H1 (cell line): Measurements from ENCODE around the gene AMPD3. TPM values are rescaled to one million over a fixed set of nuclear protein-coding genes. Genes with fewer than 3 reads are reported as not detected.

Experiments used
- CTCF ChIA-PET: fragments of 300-600 bp; sonication (Branson Sonifier 250); formaldehyde crosslinking; loops from one replicate; lab custom pipeline; 2021; ENCODE audit not compliant: partially characterized antibody; lab: Charles Lee
- POLR2A ChIA-PET: fragments of 300-600 bp; sonication (Branson Sonifier 250); formaldehyde crosslinking; loops from one replicate; lab custom pipeline; 2021; ENCODE audit warnings: inconsistent platforms; ENCODE audit not compliant: partially characterized antibody; lab: Charles Lee
- DNase-seq, 2 experiments: peaks; one replicate each; pipeline versions ENCODE4 v3.0.0 to v3.0.0-alpha.2; 2010 to 2022; ENCODE audit warnings: low spot score in 2 of 2, low read depth in 1 of 2, mixed read lengths in 1 of 2
- FAIRE-seq: peaks from 2 replicates; lab custom pipeline; 2011; peaks lifted over from hg19 to GRCh38; lab: Jason Lieb, UNC
- H2AFZ ChIP-seq: 2 replicates; pipeline ENCODE4 v1.8.1; 2012; ENCODE audit warnings: low read length, inconsistent platforms
- H2AK5ac ChIP-seq: 2 replicates; pipeline ENCODE4 v1.6.1; 2013; ENCODE audit warnings: low read depth, low read length
- H2BK120ac ChIP-seq: replicated peaks from 2 replicates; pipeline ENCODE3; 2013; ENCODE audit warnings: low read depth, low read length, inconsistent platforms
- H2BK12ac ChIP-seq: 2 replicates; pipeline ENCODE4 v1.6.1; 2013; ENCODE audit warnings: low read depth, low read length
- H2BK15ac ChIP-seq: 2 replicates; pipeline ENCODE4 v1.6.1; 2013; ENCODE audit warnings: low read length
- H2BK20ac ChIP-seq: 2 replicates; pipeline ENCODE4 v1.6.1; 2013; ENCODE audit warnings: low read length
- H2BK5ac ChIP-seq: 2 replicates; pipeline ENCODE4 v1.6.1; 2013; ENCODE audit warnings: low read depth, low read length
- H3K14ac ChIP-seq: 2 replicates; pipeline ENCODE4 v1.6.1; 2013; ENCODE audit warnings: inconsistent platforms; ENCODE audit not compliant: insufficient read length
- H3K18ac ChIP-seq: 2 replicates; pipeline ENCODE4 v1.6.1; 2013; ENCODE audit warnings: low read length; ENCODE audit errors: extremely low read depth
- H3K23ac ChIP-seq: 2 replicates; pipeline ENCODE4 v1.6.1; 2013; ENCODE audit warnings: inconsistent platforms; ENCODE audit not compliant: insufficient read length
- H3K23me2 ChIP-seq: 2 replicates; pipeline ENCODE4 v1.6.1; 2013; ENCODE audit warnings: low read depth, low read length
- H3K27ac ChIP-seq: 2 replicates; pipeline ENCODE4 v1.6.1; 2011; ENCODE audit warnings: low read depth, low read length, inconsistent platforms
- H3K27me3 ChIP-seq, 4 experiments: replicated peaks in 1 of 4; 1 replicate in 1 of 4; 2 replicates in 3 of 4; pipeline versions ENCODE4 v1.6.1 to v1.8.1; 2011 to 2013; ENCODE audit warnings: low read length in 3 of 4, mild to moderate bottlenecking in 3 of 4, inconsistent platforms in 2 of 4, mixed read lengths in 2 of 4, moderate library complexity in 1 of 4; ENCODE audit not compliant: control insufficient read depth in 3 of 4, insufficient read depth in 3 of 4; ENCODE audit errors: extremely low read depth in 1 of 4
- H3K36me3 ChIP-seq, 4 experiments: 2 replicates each; pipeline versions ENCODE4 v1.6.1 to v1.8.1; 2011 to 2013; ENCODE audit warnings: mild to moderate bottlenecking in 4 of 4, low read length in 3 of 4, moderate library complexity in 2 of 4, control low read depth in 1 of 4, inconsistent platforms in 1 of 4; ENCODE audit not compliant: insufficient read depth in 4 of 4, control insufficient read depth in 2 of 4
- H3K4ac ChIP-seq: replicated peaks from 2 replicates; pipeline ENCODE3; 2013; ENCODE audit warnings: low read length, low read depth, mixed read lengths, inconsistent platforms; ENCODE audit not compliant: insufficient read length
- H3K4me1 ChIP-seq, 4 experiments: replicated peaks in 1 of 4; 1 replicate in 1 of 4; 2 replicates in 3 of 4; pipeline versions ENCODE4 v1.6.1 to v1.8.1; 2011 to 2013; ENCODE audit warnings: low read length in 3 of 4, inconsistent platforms in 2 of 4, mixed read lengths in 1 of 4; ENCODE audit not compliant: insufficient read depth in 4 of 4, control insufficient read depth in 3 of 4
- H3K4me2 ChIP-seq, 2 experiments: 2 replicates each; pipeline versions ENCODE4 v1.6.1 to v1.8.1; 2011 to 2013; ENCODE audit warnings: low read depth in 2 of 2, low read length in 2 of 2, control low read depth in 1 of 2, inconsistent platforms in 1 of 2, mild to moderate bottlenecking in 1 of 2; ENCODE audit not compliant: insufficient read depth in 1 of 2
- H3K4me3 ChIP-seq, 4 experiments: fragments of 200-600, 300-600 bp in 1 of 4; sonication (generic), shearing (Covaris generic), sonication (Bioruptor Twin) in 1 of 4; 2 replicates each; pipeline versions ENCODE4 v1.5.1 to v1.8.1; 2011 to 2016; ENCODE audit warnings: low read length in 4 of 4, low read depth in 3 of 4, control low read depth in 2 of 4, inconsistent platforms in 2 of 4, mild to moderate bottlenecking in 2 of 4, mixed read lengths in 1 of 4, moderate library complexity in 1 of 4; ENCODE audit not compliant: insufficient read depth in 2 of 4; ENCODE audit errors: extremely low read depth in 1 of 4
- H3K56ac ChIP-seq: replicated peaks from 2 replicates; pipeline ENCODE3; 2013; ENCODE audit warnings: low read depth, mild to moderate bottlenecking, mixed read lengths, low read length, inconsistent platforms; ENCODE audit not compliant: insufficient read length
- H3K79me1 ChIP-seq: 2 replicates; pipeline ENCODE4 v1.6.1; 2013; ENCODE audit warnings: low read depth, low read length, control low read depth
- H3K79me2 ChIP-seq, 2 experiments: 2 replicates each; pipeline versions ENCODE4 v1.6.1 to v1.8.1; 2012 to 2013; ENCODE audit warnings: low read length in 2 of 2, mild to moderate bottlenecking in 2 of 2, inconsistent platforms in 1 of 2; ENCODE audit not compliant: insufficient read depth in 2 of 2, control insufficient read depth in 1 of 2
- H3K9ac ChIP-seq, 4 experiments: replicated peaks in 1 of 4; 1 replicate in 1 of 4; 2 replicates in 3 of 4; pipeline versions ENCODE4 v1.6.1 to v1.8.1; 2011 to 2013; ENCODE audit warnings: low read depth in 3 of 4, low read length in 3 of 4, control low read depth in 2 of 4, mild to moderate bottlenecking in 2 of 4, moderate library complexity in 2 of 4, inconsistent platforms in 1 of 4; ENCODE audit errors: extremely low read depth in 1 of 4
- H3K9me3 ChIP-seq, 2 experiments: 2 replicates each; pipeline versions ENCODE4 v1.6.1 to v1.8.1; 2012 to 2013; ENCODE audit warnings: mild to moderate bottlenecking in 2 of 2, moderate library complexity in 2 of 2, control low read depth in 1 of 2, inconsistent platforms in 1 of 2, low read depth in 1 of 2, low read length in 1 of 2, mixed read lengths in 1 of 2; ENCODE audit not compliant: insufficient read depth in 2 of 2
- H4K20me1 ChIP-seq, 2 experiments: replicated peaks in 1 of 2; 2 replicates each; pipeline versions ENCODE3 to v1.8.1; 2011 to 2013; ENCODE audit warnings: inconsistent platforms in 2 of 2, low read length in 2 of 2, mild to moderate bottlenecking in 1 of 2; ENCODE audit not compliant: insufficient read depth in 2 of 2, control insufficient read depth in 1 of 2
- H4K5ac ChIP-seq: 2 replicates; pipeline ENCODE4 v1.6.1; 2013; ENCODE audit warnings: low read length, low read depth, mixed read lengths, inconsistent platforms; ENCODE audit not compliant: insufficient read length
- H4K8ac ChIP-seq: 2 replicates; pipeline ENCODE4 v1.8.0; 2013; ENCODE audit warnings: mild to moderate bottlenecking, moderate library complexity, low read length, inconsistent platforms; ENCODE audit not compliant: insufficient read depth; ENCODE audit errors: extremely low read depth
- H4K91ac ChIP-seq: replicated peaks from 2 replicates; pipeline ENCODE3; 2013; ENCODE audit warnings: low read length, mixed read lengths, inconsistent platforms; ENCODE audit not compliant: insufficient read length
- RAD21 ChIP-seq, 2 experiments: IDR thresholded peaks in 1 of 2; conservative IDR thresholded peaks in 1 of 2; 2 replicates each; pipeline ENCODE4 v1.6.1; 2011; ENCODE audit warnings: low read depth in 2 of 2, low read length in 2 of 2, improper control_type of control experiment in 1 of 2, inconsistent platforms in 1 of 2, mild to moderate bottlenecking in 1 of 2, moderate library complexity in 1 of 2
- RNF2 ChIP-seq: fragments of 200-900, 300-1000 bp; sonication (generic); IDR thresholded peaks from 2 replicates; pipeline ENCODE4 v1.7.1; 2016; ENCODE audit warnings: borderline replicate concordance, low read depth, mild to moderate bottlenecking, antibody characterized with exemption, low read length; ENCODE audit not compliant: poor library complexity, severe bottlenecking; ENCODE audit errors: missing control alignments
- WGBS, 2 experiments: shearing (Covaris generic) in 1 of 2; methylation state at CpG; one replicate each; pipeline versions ENCODE4 v1.1.6 to v1.1.7; 2013 to 2015; ENCODE audit warnings: low lambda C conversion rate in 2 of 2, mixed read lengths in 2 of 2, inconsistent platforms in 1 of 2, low coverage in 1 of 2, missing lambda C conversion rate in 1 of 2; ENCODE audit not compliant: insufficient replicate concordance in 2 of 2, insufficient coverage in 1 of 2, insufficient read length in 1 of 2; ENCODE audit errors: extremely low coverage in 1 of 2, missing lambda C conversion rate in 1 of 2; 5-methylcytosine and 5-hydroxymethylcytosine counted together
- polyA plus RNA-seq, 7 experiments: library from polyadenylated mRNA; depleted of rRNA in 3 of 7; stranded (reverse) in 5 of 7; unstranded in 2 of 7; fragments of >200 nt in 5 of 7; fragments of 200-250 nt in 2 of 7; gene quantifications; 1 replicate in 5 of 7; 2 replicates in 1 of 7; 4 replicates in 1 of 7; pipeline versions ENCODE4 v1.2.1 to v1.2.3, GENCODE V29; 2011 to 2013; ENCODE audit warnings: missing spikeins in 2 of 7, mixed read lengths in 2 of 7
- total RNA-seq: library from RNA; stranded (reverse); fragmentation: NEBNext Ultra II Directional; extraction: Animal tissue kit (Norgen Biotek cat#: 25700); gene quantifications from 2 replicates; pipeline ENCODE4 v1.2.1, GENCODE V29; 2021

The AMPD3 gene
- total and polyA plus RNA-seq, 2 of the 8 experiments (the other 6 are each of a cell fraction or from before 2014, with no cell fraction given): 4.0 to 6.3 TPM

DNA sequence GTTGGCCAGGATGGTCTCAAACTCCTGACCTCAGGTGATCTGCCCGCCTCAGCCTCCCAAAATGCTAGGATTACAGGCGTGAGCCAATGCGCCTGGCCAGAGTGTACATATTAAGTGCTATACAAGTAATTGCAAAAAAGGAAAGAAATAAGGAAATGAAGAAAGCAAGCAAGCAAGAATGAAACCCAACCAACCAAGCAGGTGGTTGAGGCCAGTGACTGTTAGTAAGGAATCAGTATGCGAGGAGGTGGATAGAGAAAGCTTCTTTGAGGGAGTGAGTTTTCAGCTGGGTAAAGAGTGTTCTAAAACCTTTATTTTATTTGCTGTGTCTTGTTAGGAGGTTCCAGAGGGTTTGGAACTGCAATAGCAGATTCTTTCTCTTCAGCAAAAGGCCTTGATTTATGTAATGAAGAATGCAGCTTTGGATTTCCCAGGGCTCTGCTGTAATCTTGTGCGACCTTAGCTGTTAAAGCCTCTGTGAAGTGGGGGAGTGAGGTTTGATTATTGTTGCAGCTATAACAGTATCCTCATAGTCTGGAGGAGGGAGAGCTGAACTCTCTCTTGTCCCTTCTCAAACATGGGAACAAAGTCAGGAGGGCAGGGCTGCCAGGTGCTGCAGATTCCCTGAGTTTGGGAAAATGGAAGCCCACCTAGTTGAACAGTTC lies 5.7 kb downstream of the AMPD3 start:
- no peak for FAIRE-seq
- Histone ChIP-seq H4K8ac (no peak overlapping the region), H3K23me2 (no peaks in the 10 kb centered on the region), H3K27ac (no peak overlapping the region), H2BK5ac (no peak overlapping the region), H3K36me3 (no peaks in the 10 kb centered on the region), H3K9ac (no peak overlapping the region), H4K20me1 (no peaks in the 10 kb centered on the region), H3K4ac (no peak overlapping the region), H3K4me2 (no peak overlapping the region), H3K18ac (no peak overlapping the region), H3K14ac (no peak overlapping the region), H4K5ac (no peak overlapping the region), H2BK20ac (no peak overlapping the region), H2AK5ac (no peak overlapping the region), H2BK120ac (no peak overlapping the region), H2AFZ (no peak overlapping the region), H3K79me2 (no peaks in the 10 kb centered on the region), H3K27me3 (no peaks in the 10 kb centered on the region), H3K4me3 (no peak overlapping the region), H3K79me1 (no peaks in the 10 kb centered on the region), H3K9me3 (no peaks in the 10 kb centered on the region), H3K4me1 (peaks cover 5 to 8% (median 6%) of the 10 kb centered on the region in 4 experiments), H3K23ac (no peak overlapping the region), H4K91ac (no peak overlapping the region), H2BK12ac (no peak overlapping the region), H3K56ac (no peak overlapping the region), H2BK15ac (no peak overlapping the region)
- WGBS, 2 experiments: 94% methylated on average over 5 of the region's 5 CpGs; no CpG with 5 or more reads in 1 of the 2 experiments
- no peak for DNase-seq
- CTCF ChIA-PET: interaction anchor here (0.8 to 2.0 kb wide), 5 partner anchors 9 to 55 kb away, joined by 3 to 7 read pairs (median 3); no protein-coding TSS in a partner anchor
- TF ChIP-seq RAD21 (IDR thresholded peaks at IDR 0.05 in 1 of 2, conservative IDR thresholded peaks at IDR 0.05 in 1 of 2; ENCODE audit: low read depth in 2 of 2, low read length in 2 of 2) (no peak), RNF2 (no peak)
- POLR2A ChIA-PET: interaction anchor here (0.8 to 1.5 kb wide), 3 partner anchors 9 to 348 kb away, joined by 3 to 4 read pairs (median 3); partner anchors contain the start of gene EIF4G2
